ENCODE measurements around the gene TMEM115.

TMEM115 gene

DNA sequence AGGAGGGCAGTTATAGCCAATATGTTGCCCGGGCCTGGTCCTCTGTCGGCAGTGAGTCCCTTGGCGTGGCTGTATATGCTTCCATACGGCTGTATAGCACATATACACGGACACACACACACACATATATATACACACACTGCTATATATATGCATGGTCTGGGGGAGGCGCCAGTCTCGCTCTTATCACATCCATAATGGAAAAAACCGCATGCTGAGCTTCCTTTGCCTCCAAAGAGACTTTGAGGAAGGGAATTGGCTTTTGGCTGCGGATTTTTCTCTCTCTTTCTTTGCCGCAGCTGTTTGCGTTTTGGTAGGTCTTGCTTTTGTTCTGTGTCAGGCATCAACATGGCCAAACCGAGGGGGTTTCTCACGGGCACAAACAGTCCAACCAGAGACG lies 11.3 kb upstream of the TMEM115 start:
- intact Hi-C loops (cut with DNase I; ENCODE audit: low total_unique reads), result no loop called here
- H3K9me3 ChIP-seq, result no peaks in the 10 kb centered on the region
- H3K36me3 ChIP-seq, result no peaks in the 10 kb centered on the region
- TF ChIP-seq, protein P1, sequence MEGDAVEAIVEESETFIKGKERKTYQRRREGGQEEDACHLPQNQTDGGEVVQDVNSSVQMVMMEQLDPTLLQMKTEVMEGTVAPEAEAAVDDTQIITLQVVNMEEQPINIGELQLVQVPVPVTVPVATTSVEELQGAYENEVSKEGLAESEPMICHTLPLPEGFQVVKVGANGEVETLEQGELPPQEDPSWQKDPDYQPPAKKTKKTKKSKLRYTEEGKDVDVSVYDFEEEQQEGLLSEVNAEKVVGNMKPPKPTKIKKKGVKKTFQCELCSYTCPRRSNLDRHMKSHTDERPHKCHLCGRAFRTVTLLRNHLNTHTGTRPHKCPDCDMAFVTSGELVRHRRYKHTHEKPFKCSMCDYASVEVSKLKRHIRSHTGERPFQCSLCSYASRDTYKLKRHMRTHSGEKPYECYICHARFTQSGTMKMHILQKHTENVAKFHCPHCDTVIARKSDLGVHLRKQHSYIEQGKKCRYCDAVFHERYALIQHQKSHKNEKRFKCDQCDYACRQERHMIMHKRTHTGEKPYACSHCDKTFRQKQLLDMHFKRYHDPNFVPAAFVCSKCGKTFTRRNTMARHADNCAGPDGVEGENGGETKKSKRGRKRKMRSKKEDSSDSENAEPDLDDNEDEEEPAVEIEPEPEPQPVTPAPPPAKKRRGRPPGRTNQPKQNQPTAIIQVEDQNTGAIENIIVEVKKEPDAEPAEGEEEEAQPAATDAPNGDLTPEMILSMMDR (IDR thresholded peaks at IDR 0.05), result peak in 1 of 2 experiments; percentile 8
- H3K4me1 ChIP-seq, result peaks cover 0 to 12% (median under 1%) of the 10 kb centered on the region in 4 donors
- no peak overlapping the region for H3K27ac ChIP-seq
- no peak overlapping the region for H3K4me3 ChIP-seq
- H3K27me3 ChIP-seq, result peaks cover 0 to 39% of the 10 kb centered on the region in 2 donors
- no peak for DNase-seq

- Histone ChIP-seq H3K9me3 (no peaks in the 10 kb centered on the region), H3K36me3 (no peaks in the 10 kb centered on the region), H3K4me3 (no peak overlapping the region), H3K27ac (no peak overlapping the region), H3K4me1 (peaks cover 3 to 25% (median 9%) of the 10 kb centered on the region in 4 donors), H3K27me3 (peaks cover 0 to 39% of the 10 kb centered on the region in 2 donors)
- no peak for DNase-seq
- TF ChIP-seq, protein P1 (IDR thresholded peaks at IDR 0.05), result no peak
- intact Hi-C loops (cut with DNase I; ENCODE audit: low total_unique reads), result no loop called here
Measured at GRCh38 chr3:50369012-50369670, 9.8 kb upstream of the TMEM115 start.

DNA sequence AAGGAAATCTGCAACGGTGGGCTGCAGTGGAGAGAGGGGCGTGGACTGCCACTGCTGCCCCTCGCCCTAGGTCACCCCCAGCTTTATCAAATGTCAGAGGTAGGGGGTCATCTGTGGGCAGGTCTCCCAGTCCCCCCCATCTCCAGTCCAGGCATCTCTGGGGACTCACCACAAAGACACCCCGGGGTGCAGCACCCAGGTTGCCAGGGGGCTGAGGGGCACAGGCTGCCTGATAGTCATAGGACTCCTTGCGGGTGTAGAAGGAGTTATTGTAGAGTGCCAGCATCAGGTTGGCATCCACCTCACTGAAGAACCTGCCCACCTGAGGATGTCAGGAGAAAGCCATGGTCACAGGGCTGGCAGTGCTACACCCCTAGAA lies 6.5 kb upstream of the TMEM115 start:
- Histone ChIP-seq H3K27ac (no peak overlapping the region), H3K9me3 (no peaks in the 10 kb centered on the region), H3K4me3 (peak overlapping the region; percentile 60 to 70), H3K4me1 (peaks cover 3 to 28% (median 9%) of the 10 kb centered on the region in 4 donors), H3K27me3 (peaks cover 0 to 14% of the 10 kb centered on the region in 2 donors), H3K36me3 (no peaks in the 10 kb centered on the region)
- no peak for DNase-seq
- TF ChIP-seq, protein P1 (IDR thresholded peaks at IDR 0.05), result no peak
- intact Hi-C loops (cut with DNase I; ENCODE audit: low total_unique reads), result no loop called here

DNA sequence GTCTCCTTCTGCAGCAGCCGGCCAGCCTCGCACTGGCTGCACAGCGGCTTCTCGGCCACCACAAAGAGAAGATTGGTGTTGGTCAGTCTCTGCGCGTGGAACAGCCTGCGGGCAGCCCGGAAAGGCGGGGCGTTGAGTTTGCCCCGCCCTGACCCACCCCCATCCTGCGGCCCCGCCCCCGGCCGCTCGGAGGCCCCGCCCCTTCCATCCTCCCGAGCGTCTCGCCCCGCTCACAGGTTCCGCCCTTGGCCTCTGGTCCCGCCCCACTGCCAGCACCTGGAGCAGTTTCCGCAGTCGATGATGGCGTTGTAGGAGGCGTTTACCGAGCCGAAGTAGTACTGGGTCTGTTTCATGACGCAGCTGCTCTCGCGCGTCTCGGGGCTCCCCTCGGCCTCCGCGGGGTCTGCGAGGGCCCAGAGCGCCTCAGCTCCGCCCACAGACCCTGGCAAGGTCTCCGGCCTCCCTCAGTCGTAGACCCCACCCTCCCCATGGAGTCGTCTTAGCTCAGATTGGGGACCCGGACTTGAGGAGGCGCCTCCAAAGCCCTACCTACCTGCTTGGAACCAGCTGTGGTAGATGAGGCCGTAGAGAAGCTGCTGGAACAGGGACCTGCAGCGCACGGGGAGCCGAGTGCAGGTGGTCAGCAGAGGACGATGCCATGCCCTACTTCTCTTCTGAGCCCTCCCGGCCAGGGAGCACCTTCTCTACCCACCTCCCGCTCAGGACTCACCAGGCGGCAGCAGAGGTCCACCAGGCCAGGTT lies 5.9 kb upstream of the TMEM115 start:
- Histone ChIP-seq H3K4me1 (peaks cover 3 to 28% (median 9%) of the 10 kb centered on the region in 4 donors), H3K4me3 (peak overlapping the region; percentile 60 to 70), H3K36me3 (no peaks in the 10 kb centered on the region), H3K27me3 (peaks cover 0 to 11% of the 10 kb centered on the region in 2 donors), H3K27ac (peak overlapping the region; percentile 42 to 70), H3K9me3 (no peaks in the 10 kb centered on the region)
- intact Hi-C loops (cut with DNase I; ENCODE audit: low total_unique reads), result no loop called here
- TF ChIP-seq, protein P1 (IDR thresholded peaks at IDR 0.05), result no peak
- DNase-seq, result peak; percentile 71 to 89

DNA sequence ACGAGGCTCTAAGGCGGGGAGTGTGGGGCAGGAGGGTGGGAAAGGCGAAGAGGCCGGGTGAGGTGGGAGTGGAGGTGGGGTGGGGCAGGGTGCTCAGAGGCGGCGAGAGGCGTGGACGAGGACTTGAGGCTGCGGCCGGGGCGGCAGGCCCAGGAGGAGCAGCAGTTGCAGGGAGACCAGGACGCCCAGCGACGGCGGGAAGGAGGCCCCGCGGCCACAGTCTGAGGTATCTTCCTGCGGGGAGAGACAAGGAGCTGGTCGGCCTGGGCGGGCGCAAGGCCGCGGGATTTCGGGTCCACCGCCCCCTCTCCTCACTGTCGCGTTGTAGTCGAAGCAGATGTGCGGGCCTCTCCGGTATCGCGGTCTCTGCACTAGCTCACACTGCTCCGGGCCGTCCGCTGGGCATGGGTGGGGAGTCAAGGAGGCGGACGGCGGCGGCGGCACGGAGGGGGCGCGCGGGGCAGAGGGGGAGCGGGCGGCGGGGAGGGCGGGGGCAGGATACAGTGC lies 5.3 kb upstream of the TMEM115 start:
- Histone ChIP-seq H3K27me3 (peaks cover 0 to 6% of the 10 kb centered on the region in 2 donors), H3K9me3 (no peaks in the 10 kb centered on the region), H3K36me3 (no peaks in the 10 kb centered on the region), H3K4me3 (peak overlapping the region; percentile 60 to 70), H3K27ac (peak overlapping the region; percentile 42 to 70), H3K4me1 (peaks cover 3 to 28% (median 11%) of the 10 kb centered on the region in 4 donors)
- no peak for DNase-seq
- intact Hi-C loops (cut with DNase I; ENCODE audit: low total_unique reads), result no loop called here
- TF ChIP-seq, protein P1 (IDR thresholded peaks at IDR 0.05), result no peak

Measured in tibial artery (tissue), 4 donors.